Adrenal gland (tissue), 12 donors: Measurements from ENCODE around the gene SLC6A11. TPM values are rescaled to one million over a fixed set of nuclear protein-coding genes. Genes with fewer than 3 reads are reported as not detected.

Source experiments
- DNase-seq, 7 donors: peaks; one replicate each; pipeline ENCODE4 v3.0.0-alpha.2; 2019 to 2020
- H3K27ac ChIP-seq, 5 donors: fragments of 200-600 bp; sonication (generic) in 4 of 5; 1 replicate in 3 of 5; 2 replicates in 2 of 5; pipeline versions ENCODE4 v1.5.1 to v1.8.0; 2016 to 2020; ENCODE audit warnings: mild to moderate bottlenecking in 1 of 5
- H3K27me3 ChIP-seq: fragments of 200-600 bp; 2 replicates; pipeline ENCODE4 v1.8.0; 2021
- H3K36me3 ChIP-seq, 2 donors: fragments of 200-600 bp; replicated peaks in 1 of 2; 1 replicate in 1 of 2; 2 replicates in 1 of 2; pipeline versions ENCODE4 v1.5.1 to v1.8.0; 2018 to 2022
- H3K4me1 ChIP-seq, 2 donors: fragments of 200-600 bp; replicated peaks in 1 of 2; 1 replicate in 1 of 2; 2 replicates in 1 of 2; pipeline versions ENCODE4 v1.5.1 to v1.8.0; 2018 to 2021
- H3K4me3 ChIP-seq, 4 donors: fragments of 200-600 bp; sonication (generic) in 3 of 4; one replicate each; pipeline ENCODE4 v1.5.1; 2016 to 2018
- H3K9me3 ChIP-seq, 3 donors: fragments of 200-600 bp; sonication (generic) in 1 of 3; replicated peaks in 1 of 3; 1 replicate in 2 of 3; 2 replicates in 1 of 3; pipeline versions ENCODE4 v1.5.1 to v1.8.0; 2016 to 2021
- POLR2A ChIP-seq, 2 donors: fragments of 450-650 bp; IDR thresholded peaks; one replicate each; pipeline ENCODE4 v1.6.1; 2017; ENCODE audit warnings: antibody characterized with exemption in 2 of 2, mild to moderate bottlenecking in 2 of 2, moderate library complexity in 1 of 2
- WGBS, 4 donors: extraction: QIAGEN DNeasy Blood & Tissue Kit in 2 of 4; methylation state at CpG; one replicate each; pipeline versions ENCODE4 v1.1.5 to v1.1.7; 2013 to 2017; 5-methylcytosine and 5-hydroxymethylcytosine counted together
- intact Hi-C, 2 donors: fragments of 100-400 bp; cut with DNase I; formaldehyde crosslinking; loops; one replicate each; pipeline versions ENCODE4 v1.14.1 to v1.15.0; 2022 to 2023
- polyA plus RNA-seq, 3 donors: library from polyadenylated mRNA; stranded (reverse); fragments of 200-250 nt in 2 of 3; fragments of 350-450 nt in 1 of 3; fragmentation: Illumina TruSeq in 1 of 3; extraction: RNeasy Lipid Tissue Mini Kit (QIAGEN cat#74804) in 1 of 3; gene quantifications; one replicate each; pipeline ENCODE4 v1.2.3, GENCODE V29; 2013 to 2014
- total RNA-seq, 9 donors: library from RNA; depleted of rRNA in 4 of 9; stranded (reverse); fragments of >200 nt in 4 of 9; fragments of 120-200 nt in 1 of 9; fragmentation: NEBNext Ultra II Directional in 1 of 9; extraction: Animal tissue kit (Norgen Biotek cat#: 25700) in 1 of 9; gene quantifications; one replicate each; pipeline versions ENCODE4 v1.1.0 to v1.2.4, GENCODE V29; 2013 to 2023
- TF ChIP-seq, protein P1 (sequence below), 6 experiments: fragments of 450-650 bp in 4 of 6; fragments of 200-600 bp in 2 of 6; sonication (generic) in 1 of 6; IDR thresholded peaks; 1 replicate in 5 of 6; 2 replicates in 1 of 6; pipeline versions ENCODE4 v1.5.1 to v1.8.0; 2016 to 2021; ENCODE audit warnings: antibody characterized with exemption in 6 of 6, mild to moderate bottlenecking in 2 of 6, moderate library complexity in 1 of 6
- donor health status: healthy with polysubstance abuse.
- donor health status: Bipolar disorder and iron deficiency.
- donor health status: DM: yes; HTN: yes; CAD: no.
- donor health status: DM: no; HTN: no; CAD: no.
- donor health status: DM: no; HTN: no; CAD: no.
- donor health status: DM: yes; HTN: yes; CAD: no.

Gene SLC6A11
- total and polyA plus RNA-seq, 12 donors, result 0.03 to 0.17 (median 0.06) TPM; not detected in 7

DNA sequence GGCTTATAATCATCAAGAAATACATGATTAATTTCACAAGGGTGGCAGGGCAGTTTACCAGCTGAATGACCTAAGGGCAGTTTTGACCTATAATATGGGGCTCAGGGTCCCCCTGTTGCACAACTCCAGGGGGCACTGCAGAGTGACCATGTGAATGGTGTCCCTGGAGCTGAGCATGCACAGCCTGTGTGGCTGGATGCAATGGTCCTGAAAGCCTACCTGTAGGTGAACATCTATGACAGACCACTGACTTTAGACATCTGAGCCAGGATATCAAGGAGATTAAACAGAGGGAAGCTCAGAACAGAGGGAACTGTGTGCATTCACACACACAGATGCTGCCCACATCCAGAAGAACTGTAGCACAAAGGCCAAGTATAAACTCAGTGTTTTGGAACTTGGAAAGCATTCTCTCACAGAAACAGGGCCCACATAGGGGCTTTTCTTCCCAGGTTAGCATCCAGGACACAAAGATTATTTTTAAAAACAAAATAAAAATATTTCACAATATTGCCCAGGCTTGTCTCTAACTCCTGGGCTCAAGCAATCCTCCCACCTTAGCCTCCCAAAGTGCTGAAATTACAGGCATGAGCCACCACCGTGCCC is 7.8 kb upstream of the SLC6A11 start:
- Histone ChIP-seq H3K36me3 (no peaks in the 10 kb centered on the region), H3K27me3 (peaks cover 9% of the 10 kb centered on the region), H3K9me3 (no peaks in the 10 kb centered on the region), H3K4me1 (no peaks in the 10 kb centered on the region), H3K27ac (no peak overlapping the region), H3K4me3 (no peak overlapping the region)
- intact Hi-C loops, result no loop called here
- TF ChIP-seq, protein P1, sequence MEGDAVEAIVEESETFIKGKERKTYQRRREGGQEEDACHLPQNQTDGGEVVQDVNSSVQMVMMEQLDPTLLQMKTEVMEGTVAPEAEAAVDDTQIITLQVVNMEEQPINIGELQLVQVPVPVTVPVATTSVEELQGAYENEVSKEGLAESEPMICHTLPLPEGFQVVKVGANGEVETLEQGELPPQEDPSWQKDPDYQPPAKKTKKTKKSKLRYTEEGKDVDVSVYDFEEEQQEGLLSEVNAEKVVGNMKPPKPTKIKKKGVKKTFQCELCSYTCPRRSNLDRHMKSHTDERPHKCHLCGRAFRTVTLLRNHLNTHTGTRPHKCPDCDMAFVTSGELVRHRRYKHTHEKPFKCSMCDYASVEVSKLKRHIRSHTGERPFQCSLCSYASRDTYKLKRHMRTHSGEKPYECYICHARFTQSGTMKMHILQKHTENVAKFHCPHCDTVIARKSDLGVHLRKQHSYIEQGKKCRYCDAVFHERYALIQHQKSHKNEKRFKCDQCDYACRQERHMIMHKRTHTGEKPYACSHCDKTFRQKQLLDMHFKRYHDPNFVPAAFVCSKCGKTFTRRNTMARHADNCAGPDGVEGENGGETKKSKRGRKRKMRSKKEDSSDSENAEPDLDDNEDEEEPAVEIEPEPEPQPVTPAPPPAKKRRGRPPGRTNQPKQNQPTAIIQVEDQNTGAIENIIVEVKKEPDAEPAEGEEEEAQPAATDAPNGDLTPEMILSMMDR (IDR thresholded peaks at IDR 0.05), result no peak
- no peak for TF ChIP-seq POLR2A (IDR thresholded peaks at IDR 0.05)
- DNase-seq, result no peak
- WGBS, 4 donors, result 69 to 75% (median 72%) methylated on average over 1 of the region's 1 CpG

DNA sequence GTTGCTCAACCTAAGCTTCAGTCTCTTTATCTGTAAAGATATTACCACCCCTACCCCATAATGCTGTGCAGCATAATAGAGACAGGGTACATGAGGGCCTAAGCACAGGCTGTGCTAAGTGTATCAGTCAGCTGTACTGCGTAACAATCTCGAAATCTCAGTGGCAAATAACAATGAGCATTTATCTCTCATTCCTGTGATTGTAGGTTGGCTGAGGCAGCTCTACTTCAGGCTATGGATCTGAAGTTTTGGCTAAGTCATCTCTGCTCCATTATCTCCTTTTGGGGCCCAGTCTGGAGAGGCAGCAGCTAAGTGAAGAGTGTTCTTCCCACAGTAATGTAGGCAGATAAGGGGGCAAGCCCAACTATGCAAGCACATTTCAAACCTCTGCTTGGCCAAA is 7.1 kb upstream of the SLC6A11 start:
- Histone ChIP-seq H3K9me3 (no peaks in the 10 kb centered on the region), H3K27ac (no peak overlapping the region), H3K4me1 (no peaks in the 10 kb centered on the region), H3K36me3 (no peaks in the 10 kb centered on the region), H3K27me3 (peaks cover 9% of the 10 kb centered on the region), H3K4me3 (no peak overlapping the region)
- no peak for DNase-seq
- WGBS, 4 donors, result 77 to 90% (median 84%) methylated on average over 2 of the region's 2 CpGs
- intact Hi-C loops, result no loop called here
- no peak for TF ChIP-seq POLR2A (IDR thresholded peaks at IDR 0.05)
- TF ChIP-seq, protein P1 (IDR thresholded peaks at IDR 0.05), result no peak

DNA sequence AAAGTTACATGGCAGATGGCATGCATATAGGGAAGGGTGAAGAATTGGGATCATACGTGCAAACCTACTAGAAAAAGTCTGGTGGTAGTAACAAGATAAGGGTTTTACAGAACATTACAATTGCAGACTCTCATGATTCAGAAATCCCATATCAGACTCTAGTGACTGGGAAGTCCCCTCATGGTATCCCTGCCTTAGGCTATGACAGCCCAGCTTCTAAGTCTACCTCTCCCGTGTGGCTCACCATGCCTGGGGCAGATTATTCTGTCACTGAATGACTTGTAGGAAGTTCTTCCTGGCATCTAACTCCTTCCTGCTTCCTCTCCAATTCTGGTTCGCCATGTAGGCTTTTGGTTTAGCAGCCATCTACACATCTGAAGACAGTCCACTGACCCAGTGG is 5.7 kb upstream of the SLC6A11 start:
- intact Hi-C loops, result no loop called here
- 63 to 87% (median 75%) methylated on average over 3 of the region's 3 CpGs for WGBS, 4 donors
- Histone ChIP-seq H3K36me3 (no peaks in the 10 kb centered on the region), H3K27ac (no peak overlapping the region), H3K4me1 (no peaks in the 10 kb centered on the region), H3K4me3 (no peak overlapping the region), H3K9me3 (no peaks in the 10 kb centered on the region), H3K27me3 (peaks cover 10% of the 10 kb centered on the region)
- TF ChIP-seq, protein P1 (IDR thresholded peaks at IDR 0.05), result no peak
- no peak for TF ChIP-seq POLR2A (IDR thresholded peaks at IDR 0.05)
- DNase-seq, result no peak

DNA sequence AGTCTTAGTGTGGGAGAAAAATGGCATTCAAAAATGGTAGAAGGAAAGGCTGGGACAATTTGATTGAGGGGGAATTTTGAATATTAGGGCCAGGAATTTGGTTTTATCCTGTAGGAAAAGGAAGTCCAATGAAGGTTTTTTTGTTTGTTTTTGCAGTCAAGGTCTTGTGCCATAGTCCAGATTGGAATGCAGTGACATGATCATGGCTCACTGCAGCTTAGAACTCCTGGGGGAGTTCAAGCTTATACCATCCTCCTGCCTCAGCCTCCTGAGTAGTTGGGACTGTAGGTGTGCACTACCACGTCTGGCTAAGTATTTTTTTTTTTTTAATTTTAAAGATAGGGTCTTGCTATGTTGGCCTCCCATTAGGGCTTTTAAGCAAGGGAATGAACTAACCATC is 2.6 kb upstream of the SLC6A11 start:
- Histone ChIP-seq H3K4me1 (no peaks in the 10 kb centered on the region), H3K27me3 (peaks cover 33% of the 10 kb centered on the region), H3K9me3 (no peaks in the 10 kb centered on the region), H3K27ac (no peak overlapping the region), H3K36me3 (no peaks in the 10 kb centered on the region), H3K4me3 (no peak overlapping the region)
- DNase-seq, result no peak
- WGBS, 4 donors, result 21 to 72% (median 59%) methylated on average over 1 of the region's 1 CpG
- no peak for TF ChIP-seq POLR2A (IDR thresholded peaks at IDR 0.05)
- TF ChIP-seq, protein P1 (IDR thresholded peaks at IDR 0.05), result no peak
- intact Hi-C loops, result no loop called here
